Kidney capillary endothelial cell (primary cell): Measurements from ENCODE around the gene AGTRAP.

Source experiments
- DNase-seq: peaks from one replicate; pipeline ENCODE4 v3.0.0-alpha.2; 2018; ENCODE audit warnings: low spot score

The AGTRAP gene

DNA sequence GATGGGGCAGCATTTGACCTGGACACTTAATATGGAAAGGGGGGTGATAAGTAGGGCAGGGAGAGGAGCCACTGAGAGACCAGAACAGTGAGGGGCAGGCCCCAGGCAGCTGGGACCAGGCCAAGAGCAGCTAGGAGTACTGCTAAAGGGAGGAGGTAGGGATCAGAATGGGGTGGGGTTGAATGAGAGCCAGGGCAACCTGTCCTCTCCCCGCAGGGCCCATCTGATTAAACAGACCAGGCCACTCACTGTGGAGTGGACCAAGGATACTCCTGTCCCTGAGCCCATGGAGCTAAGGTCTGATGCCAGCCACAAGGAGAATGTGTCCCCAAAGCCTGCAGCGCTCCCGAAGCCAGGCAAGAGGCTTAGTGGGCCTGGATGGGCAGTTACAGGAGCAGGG, 28.2 kb downstream of the AGTRAP start:
- DNase-seq = no peak

DNA sequence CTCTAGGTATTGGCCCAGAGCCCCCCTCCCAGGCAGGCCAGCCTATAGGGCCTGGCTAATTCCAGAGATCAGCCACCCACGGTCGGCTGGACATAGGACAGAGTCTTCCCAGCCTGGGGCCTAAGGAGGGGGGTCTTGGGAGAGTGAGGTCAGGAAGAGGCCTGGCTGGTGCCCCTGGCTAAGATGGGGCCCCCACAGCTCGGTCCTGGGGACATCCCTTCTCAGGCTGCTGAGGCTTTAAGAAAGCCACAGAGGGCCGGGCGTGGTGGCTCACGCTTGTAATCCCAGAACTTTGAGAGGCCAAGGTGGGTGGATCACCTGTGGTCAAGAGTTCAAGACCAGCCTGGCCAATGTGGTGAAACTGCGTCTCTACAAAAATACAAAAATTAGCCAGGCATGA, 28.6 kb downstream of the AGTRAP start:
- no peak for DNase-seq

DNA sequence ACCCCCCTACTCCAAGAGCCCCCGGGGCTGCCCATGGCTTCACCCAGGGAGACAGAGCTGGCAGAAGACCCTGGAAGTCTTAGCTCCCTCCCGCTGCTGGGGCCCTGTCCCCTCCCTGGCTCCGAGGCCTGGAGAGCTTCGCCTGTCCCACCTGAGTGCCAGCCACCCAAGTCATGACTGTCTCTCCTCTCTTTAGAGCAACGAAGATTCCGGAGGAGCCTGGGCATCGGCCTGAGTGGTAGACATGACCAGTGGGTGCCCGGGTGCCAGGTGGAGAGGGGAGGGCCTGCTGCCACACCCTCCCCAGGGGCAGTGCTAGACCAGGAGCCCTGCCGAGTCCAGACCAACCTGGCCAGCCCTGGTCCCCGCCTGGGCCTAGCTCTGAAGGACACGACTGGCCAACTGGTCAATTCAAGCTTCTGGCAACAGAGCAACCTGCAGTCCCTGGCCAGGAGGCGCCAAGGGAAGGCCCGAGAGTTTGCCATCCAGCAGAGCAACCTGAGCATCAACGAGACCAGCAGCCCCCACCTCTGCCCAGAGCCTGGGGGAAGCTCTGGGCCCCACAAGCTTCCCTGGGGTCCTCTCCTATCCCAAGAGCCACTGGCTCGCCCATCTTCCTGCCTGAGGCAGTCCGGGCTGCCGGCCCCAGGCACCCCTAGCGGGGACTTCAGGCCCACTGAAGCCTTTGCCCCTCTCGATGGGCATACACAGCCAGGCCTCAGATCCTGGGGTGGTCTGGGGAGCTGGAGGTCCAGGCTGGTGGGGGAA, 29.9 kb downstream of the AGTRAP start:
- DNase-seq = no peak

DNA sequence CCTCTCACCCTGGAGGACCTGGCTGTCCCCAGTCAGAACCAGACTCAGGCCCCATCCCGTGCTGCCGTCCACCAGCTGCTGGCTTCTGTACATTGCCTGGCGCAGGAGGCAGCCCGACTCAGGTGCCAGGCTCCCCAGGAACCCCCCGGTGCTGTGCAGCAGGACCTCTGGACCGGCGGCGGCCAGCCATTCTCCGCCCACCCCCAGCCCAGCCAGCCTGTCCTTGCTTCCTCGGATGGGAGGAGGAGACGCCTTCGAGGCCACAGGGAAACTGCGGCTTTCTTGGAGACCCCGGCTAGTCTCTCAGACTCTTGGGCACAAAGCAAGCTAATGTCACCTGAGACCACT, 30.5 kb downstream of the AGTRAP start:
- DNase-seq = no peak

DNA sequence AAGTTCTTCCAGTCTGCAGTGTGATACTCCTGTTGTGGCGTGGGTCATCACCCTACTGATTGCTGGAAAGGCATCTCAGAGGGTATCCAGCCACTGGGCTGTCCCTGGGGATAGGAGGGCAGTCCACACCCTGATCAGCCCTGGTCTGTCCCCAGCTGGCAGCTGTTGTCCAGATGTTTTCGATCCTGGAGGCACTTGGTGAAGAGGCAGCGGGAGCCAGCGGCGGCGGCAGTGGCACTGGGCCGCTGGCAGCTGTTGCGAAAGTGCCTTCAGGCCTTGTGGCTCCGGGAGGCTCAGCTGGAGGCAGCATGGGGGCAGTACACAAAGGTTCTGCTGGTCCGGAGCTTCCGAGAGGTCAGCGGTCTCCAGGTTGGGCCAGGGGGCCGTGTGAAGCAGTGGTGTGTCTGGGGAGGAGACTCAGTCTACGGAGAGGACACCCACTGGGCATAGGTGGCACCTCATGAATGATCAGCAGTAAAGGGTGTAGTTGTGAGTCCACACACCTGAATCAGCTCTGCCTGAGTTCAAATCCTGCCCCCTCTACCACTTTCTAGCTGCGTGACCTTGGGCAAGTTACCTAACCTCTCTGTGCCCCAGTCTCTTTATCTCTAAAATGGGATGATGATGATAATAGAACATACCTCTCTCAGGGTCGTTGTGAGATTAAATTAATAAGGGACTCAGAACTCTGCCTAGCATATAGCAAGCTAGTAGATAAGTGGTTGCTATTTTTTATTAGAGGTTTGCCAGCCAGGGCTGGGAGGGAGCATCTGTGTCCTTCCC, 32.2 kb downstream of the AGTRAP start:
- no peak for DNase-seq

DNA sequence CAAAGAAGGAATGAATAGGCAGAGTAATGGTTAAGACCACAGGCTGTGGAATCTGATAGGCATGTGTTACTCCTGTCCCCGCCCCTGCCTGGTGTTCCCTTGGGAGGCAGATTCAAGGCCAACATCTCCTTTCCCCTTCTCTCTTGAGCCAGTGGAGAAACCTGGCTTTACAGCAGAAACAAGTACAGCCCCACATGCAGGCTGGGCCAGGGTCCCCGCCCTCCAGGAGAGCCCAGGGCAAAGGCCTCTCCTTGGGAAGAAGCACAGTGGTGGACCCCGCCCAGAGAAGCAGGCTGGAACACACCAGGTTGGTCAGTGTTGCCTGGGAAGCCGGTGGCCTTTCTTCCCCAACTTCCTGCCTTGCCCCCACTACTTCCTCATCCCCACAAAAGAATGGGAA, 32.9 kb downstream of the AGTRAP start:
- DNase-seq = no peak

GRCh38 chr1:11769274-11769673, 33.3 kb downstream of the AGTRAP start:
- no peak for DNase-seq

DNA sequence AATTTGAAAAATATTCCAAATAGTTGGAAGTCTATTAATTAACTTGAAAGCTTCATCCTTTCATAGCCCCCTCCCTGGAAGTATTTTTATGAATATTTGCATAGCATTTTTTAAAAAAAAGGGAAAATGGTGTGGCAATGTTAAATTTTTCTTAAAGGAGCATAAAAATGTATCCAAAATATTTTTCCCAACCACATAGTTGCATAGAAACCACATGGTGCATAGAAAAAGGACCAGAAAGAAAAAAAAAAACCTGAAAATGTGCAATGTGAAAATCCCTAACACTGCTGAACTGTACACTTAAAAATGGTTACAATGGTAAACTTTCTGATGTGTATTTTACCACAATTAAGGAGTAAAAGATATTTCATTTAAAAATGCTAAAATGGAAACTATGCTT, 34.1 kb downstream of the AGTRAP start:
- DNase-seq = no peak

- no peak for DNase-seq
Measured at GRCh38 chr1:11771481-11772043, 35.6 kb downstream of the AGTRAP start.

DNA sequence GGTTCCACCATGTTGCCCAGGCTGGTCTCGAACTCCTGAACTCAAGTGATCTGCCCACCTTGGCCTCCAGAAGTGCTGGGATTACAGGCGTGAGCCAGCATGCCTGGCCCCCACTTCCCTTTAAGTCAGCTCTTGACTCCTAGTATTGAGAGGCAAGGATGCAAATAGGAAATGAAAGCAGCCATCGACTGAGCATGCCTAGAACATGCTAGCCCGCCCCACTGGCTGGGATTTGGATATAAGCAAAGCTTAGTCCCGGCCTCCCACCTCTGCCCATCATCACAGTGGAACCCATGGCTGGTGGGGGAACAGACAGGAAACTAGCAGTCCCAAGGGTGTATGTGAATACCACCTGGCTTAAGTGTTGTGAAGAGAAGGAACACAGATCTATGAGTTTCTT, 36.5 kb downstream of the AGTRAP start:
- DNase-seq = no peak

GRCh38 chr1:11774753-11775152, 38.8 kb downstream of the AGTRAP start:
- DNase-seq = no peak

DNA sequence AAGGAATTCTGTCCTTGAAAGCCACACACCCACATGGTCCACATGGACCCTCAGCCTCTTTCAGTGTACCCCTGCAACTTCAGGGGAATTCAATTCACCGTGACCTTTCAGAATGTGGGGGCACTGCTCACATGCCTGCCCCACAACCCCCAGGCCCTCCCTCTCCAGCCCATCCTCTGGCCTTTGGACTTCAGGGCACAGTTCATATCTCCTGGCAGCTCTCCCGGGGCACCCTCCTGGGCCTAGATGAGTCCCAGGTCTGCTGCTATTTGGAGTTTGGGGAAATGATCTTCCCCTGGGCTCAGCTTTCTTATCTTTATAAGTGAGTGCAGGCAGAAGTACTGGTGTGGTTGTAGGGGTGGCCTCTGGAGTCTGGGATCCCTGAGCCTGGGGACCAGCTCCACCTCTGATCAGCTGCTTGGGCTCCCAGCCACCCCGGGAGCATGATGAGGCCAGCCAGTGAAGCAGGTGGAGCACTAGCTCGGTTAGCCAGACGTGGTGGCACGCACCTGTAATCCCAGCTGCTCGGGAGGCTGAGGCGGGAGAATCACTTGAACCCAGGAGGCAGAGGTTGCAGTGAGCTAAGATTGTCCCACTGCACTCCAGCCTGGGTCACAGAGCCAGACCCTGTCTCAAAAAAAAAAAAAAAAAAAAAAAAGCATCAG, 41.9 kb downstream of the AGTRAP start:
- no peak for DNase-seq

DNA sequence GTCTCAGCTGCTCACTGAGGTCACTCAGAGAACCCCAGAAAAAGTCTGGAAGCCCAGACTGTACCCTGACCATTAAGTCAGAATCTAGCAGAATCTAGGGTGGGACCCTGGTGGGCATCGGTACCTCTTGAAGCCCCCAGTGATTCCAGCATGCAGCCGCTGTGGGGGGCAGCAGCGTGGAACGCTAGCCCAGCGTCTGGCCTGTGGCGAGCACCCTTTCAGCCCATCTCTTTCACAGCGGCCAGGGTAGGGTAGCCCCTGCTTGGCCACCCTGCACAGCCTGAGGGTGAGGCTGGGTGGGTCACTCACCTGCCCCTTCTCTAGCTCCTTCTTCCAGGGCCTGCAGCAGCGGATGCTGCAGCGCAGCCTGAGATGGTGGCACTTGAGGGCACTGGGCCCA, 42.4 kb downstream of the AGTRAP start:
- DNase-seq = no peak

- no peak for DNase-seq
Measured at GRCh38 chr1:11778844-11779623, 43.1 kb downstream of the AGTRAP start.

DNA sequence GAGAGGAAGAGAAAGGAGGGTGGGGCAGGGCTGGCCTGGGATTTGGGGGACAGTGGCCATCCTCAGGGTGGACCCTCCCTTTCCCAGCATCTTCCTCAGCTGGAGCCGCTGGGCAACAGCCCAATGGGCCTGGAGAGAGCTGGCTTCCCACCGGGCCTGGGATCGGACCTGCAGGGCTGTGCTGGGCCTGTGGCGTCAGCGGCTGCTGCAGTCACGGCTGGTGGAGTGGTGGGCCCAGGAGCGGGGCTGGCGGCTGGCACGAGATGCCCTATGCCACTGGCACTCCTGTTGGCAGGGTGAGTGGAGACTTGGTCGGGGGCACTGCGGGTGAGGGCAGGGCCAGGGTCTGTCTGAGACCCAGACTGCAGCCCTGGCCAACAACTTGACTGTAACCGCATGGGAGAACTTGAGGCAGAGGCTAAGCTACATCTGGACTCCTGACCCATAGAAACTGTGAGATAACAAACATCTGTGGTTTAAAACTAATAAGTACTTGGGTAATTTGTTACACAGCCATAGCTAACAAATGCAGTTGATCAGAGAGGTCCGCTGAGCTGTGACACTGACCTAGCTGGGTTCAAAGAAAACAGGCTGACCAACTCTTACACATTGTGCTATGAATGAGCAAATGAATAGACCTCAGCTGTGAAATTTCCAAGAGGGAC, 43.9 kb downstream of the AGTRAP start:
- DNase-seq = no peak

- no peak for DNase-seq
Measured at GRCh38 chr1:11780380-11781147, 44.6 kb downstream of the AGTRAP start.

- DNase-seq = peak; percentile 22
Measured at GRCh38 chr1:11781297-11781696, 45.4 kb downstream of the AGTRAP start.

DNA sequence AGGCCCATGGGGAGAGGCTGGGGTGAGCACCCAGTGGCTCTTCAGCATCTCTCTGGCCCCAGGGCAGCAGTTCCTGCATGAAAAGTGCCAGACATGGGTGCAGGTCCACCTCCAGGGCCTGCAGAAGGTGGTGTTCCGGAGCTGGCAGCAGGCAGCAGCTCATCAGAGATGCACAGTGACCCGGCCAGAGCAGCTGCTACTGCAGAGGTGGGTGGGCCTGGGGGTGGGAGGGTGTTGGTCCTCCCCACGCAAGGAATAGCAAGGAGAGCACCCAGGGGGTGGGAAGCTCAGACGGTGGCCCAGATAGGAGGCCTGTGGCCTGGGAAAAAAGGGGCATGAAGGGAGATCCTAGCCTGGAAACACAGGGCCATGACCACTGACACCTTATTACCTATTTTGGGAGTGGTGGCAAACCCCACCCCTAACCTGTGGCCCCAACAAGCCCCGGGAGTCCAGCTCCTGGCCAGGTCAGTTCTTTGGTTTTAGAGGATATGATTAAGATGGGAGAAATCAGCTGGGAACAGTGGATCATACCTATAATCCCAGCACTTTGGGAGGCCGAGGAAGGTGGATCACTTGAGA, 46.3 kb downstream of the AGTRAP start:
- no peak for DNase-seq

- no peak for DNase-seq
Measured at GRCh38 chr1:11783556-11783955, 47.6 kb downstream of the AGTRAP start.

- DNase-seq = no peak
Measured at GRCh38 chr1:11784256-11784992, 48.5 kb downstream of the AGTRAP start.
